GM19467 (cell line): ENCODE data around the gene CITED1.
"Not testable (repeated sequence)": the region's sequence is repeated elsewhere in the genome, so short reads cannot be mapped to it uniquely, and the experiment has no call there.

ENCODE experiments used
- ATAC-seq: cut with Tn5 transposase; IDR thresholded peaks from one replicate; pipeline ENCODE4 v1.9.1; 2021; ENCODE audit warnings: mild to moderate bottlenecking, moderate library complexity; ENCODE audit not compliant: unreplicated experiment

The CITED1 gene

DNA sequence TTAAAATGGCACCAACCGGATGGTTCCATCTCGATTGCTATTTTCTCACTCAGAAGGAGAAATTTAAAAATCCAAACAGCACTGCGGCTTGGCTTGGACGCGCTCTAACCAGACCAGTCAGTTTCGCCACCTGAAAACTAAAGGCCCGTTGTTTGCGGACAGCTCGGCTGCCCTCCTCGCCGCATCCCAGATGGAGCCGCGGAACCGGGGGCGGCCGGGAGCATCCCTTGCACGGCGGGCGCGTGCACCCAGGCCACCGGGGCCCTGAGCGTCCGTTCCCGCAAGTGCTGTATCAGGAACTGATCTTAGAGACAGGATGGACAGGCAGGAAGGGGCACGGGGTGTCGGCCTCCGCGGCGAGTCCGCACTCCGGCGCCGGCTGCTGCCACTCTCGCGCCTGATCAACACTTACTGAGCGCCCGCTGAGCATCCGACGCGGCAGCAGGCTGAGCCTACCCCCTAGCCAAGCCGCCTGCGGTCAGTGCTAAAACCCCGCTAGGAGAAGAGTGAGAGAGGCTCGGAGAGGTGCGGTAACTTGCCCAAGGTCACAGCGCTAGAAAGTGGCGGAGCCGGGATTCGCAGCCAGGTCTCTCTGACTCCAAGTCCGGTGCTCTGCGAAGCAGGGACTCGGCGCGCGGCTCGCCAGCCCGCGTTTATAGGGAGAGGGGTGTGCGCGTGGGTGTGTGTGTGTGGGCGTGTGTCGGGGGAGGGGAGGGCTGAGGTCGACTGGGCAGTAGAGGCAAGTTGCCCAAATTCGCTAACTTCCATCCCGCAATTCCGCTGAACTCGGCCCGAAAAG lies at the start of gene CITED1:
CITED1 (minus strand) TSS at position 629 of the 799 bp plus-strand sequence. CDS start 3,045 bp downstream, outside the sequence.
- no peak for ATAC-seq

DNA sequence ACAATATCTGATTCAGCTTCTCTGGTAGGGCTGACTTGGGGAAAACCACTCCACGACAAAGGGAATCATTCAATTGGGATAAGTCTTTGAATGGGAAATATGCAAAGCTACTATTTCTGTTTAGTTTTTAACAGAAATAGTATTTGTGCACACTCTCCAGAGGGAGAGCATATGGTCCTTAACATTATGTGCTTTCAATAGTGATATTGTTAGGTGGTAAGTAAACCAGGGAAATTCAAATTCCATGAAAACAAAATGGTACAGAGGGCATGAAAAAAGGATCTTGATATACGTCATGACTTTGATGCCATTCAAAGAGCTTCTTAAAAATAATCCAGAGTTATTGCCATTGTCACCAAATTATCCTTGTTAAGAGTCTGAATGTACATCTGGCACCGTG lies 47.1 kb upstream of the CITED1 start:
- no peak for ATAC-seq

DNA sequence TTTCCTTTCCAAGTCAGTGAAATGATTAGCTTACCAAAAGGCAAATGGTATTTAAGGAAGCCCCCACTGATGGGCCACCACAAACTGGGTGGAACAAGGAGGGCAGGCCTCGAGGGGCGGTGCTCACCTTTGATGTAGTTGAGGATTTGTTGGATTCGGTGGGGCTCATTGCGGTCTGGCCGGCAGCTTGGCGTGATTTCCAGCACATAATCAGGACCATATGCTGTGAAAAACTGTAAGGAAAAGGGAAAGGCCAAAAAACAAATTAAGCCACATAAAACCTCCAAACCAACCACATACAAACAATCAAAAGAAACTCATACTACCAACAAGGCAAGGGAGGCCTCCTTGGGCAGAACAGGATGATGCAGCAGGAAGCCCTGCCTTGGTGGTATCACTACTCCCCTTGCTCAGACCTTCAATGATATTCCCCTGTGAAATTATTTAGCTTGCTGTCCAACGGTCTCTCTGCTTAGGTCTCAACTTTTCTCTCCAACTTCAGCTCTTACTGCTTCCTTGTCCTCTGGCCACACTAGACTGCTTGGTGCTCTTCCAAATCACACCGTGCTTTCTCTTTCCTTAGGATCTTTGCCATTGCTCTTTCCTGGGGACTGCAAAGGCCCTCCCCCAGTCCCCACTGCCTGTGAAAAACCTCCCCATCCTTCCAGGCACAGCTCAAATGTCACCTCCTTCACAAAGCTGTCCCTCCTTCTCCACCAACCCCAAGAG lies 46.1 kb upstream of the CITED1 start:
- ATAC-seq = no peak

- ATAC-seq = peak; percentile 87
These were observed 43.5 kb upstream of the CITED1 start for GRCh38 chrX:72349190-72349589.

DNA sequence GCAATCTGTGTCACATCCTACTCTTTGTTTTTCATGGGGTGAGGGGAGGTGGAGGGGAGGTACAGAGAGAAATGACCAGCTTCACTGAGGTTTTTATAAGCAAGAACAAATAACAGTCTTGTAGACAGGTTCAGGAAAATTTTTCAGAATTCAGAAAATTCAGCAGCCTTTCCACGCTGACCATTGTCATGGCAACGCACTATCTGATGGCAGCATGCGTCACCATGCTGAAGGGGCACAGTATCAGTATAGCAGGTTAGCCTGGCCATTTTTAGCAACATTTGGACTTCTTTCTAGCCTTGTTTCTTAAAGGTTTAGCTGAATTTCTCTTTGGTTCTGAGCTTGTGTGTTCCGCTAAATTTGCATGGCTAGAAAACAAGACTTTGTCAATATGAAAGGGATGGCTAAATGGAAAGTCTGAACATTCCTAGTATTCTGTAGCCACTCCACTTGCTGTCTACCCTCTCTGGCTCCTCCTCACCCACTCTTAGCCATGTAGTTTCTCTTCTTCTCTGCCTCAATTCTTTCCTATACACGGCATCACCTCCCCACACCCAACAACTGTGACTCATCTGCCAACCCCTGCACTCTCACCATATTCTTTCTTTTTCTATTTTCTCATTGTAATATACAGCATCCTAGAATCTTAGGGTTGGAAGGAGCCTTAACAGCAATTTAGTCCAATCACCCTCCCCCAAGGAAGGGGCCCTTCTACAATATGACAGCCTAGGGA lies 42.7 kb upstream of the CITED1 start:
- ATAC-seq = no peak

GRCh38 chrX:72347366-72347765 lies 41.7 kb upstream of the CITED1 start:
- no peak for ATAC-seq

DNA sequence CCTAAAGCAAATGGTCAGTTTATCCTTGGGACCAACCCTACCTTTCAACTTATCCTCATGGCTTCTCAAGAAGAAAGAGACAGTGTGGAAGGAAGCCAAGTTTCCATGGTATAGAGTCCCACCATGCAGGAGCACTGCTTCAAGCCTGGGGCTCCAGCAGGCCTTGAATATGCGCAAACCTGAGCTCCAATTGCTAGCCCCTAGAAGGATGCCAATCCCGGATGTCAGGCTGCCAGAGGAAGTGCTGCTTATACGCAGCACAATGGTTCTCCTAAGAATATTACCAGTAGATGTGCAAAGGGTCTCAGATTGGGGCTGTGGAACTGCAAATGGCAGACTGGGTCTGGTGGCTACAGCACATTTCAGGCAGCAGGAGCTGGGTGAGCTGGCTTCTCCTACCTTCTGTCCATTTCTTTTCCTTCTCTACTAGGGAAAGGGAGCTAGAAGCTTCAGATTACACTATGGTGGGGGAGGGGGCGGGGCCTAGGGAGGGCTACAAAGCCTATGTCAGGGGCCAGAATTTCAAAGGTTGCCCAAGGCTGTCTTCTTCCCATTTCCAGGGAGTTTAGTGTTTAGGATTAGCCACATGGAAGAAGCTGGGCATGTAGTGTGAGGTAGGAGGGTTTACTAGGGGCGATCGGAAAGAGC lies 40.7 kb upstream of the CITED1 start:
- ATAC-seq = no peak

GRCh38 chrX:72340626-72341025 lies 34.9 kb upstream of the CITED1 start:
- ATAC-seq = no peak

- no peak for ATAC-seq
These were observed 34.3 kb upstream of the CITED1 start for GRCh38 chrX:72340041-72340440.

DNA sequence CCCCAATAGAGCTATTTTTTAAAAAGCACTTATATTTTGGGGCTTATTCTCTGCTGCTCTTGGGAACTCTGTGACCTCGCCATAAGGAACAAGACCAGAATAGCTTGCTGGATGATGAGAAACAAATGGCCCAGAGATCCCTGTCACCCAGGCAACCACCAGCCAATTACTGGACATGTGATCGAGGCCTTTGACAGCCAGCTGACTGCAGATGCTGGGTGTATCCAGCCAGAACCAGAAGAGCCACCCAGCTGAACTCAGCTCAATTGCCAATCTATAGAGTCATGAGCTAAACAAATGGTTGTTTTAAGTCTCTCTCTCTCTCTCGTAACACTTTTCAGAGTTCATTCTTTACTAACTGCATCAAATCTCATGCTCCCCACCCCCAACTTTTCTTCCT lies 24.4 kb upstream of the CITED1 start:
- no peak for ATAC-seq

GRCh38 chrX:72326605-72327300 lies 21.0 kb upstream of the CITED1 start:
- no peak for ATAC-seq

DNA sequence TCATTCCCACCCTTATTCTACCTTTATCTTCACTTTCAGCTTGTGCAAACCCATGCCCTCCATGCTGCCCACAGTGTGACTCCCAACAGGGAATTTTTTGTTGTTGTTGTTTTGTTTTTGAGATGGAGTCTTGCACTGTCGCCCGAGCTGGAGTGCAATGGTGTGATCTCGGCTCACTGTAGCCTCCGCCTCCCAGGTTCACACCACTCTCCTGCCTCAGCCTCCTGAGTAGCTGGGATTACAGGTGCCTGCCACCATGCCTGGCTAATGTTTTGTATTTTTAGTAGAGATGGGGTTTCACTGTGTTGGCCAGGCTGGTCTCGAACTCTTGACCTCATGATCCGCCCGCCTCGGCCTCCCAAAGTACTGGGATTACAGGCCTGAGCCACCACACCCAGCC lies 13.9 kb upstream of the CITED1 start:
- ATAC-seq = not testable (repeated sequence)

DNA sequence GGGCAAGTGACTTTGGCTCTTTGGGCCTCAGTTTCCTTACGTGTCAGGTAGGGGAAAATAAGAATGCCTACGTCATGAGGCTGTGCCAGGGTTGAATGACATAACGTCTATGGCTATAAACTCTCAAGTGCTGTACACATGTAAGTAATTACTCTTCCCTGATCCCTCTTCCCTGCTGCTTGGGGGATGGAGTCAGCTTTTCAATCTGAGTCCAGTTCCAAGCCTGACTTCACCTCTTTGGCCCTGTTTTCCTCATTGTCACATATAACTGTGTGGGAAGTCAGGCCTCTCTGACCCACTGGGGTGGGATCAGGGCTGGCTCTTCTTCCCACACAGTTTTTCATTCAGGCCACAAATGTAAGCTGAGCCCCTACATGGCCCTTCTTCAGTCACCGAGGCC lies 11.4 kb upstream of the CITED1 start:
- ATAC-seq = no peak

DNA sequence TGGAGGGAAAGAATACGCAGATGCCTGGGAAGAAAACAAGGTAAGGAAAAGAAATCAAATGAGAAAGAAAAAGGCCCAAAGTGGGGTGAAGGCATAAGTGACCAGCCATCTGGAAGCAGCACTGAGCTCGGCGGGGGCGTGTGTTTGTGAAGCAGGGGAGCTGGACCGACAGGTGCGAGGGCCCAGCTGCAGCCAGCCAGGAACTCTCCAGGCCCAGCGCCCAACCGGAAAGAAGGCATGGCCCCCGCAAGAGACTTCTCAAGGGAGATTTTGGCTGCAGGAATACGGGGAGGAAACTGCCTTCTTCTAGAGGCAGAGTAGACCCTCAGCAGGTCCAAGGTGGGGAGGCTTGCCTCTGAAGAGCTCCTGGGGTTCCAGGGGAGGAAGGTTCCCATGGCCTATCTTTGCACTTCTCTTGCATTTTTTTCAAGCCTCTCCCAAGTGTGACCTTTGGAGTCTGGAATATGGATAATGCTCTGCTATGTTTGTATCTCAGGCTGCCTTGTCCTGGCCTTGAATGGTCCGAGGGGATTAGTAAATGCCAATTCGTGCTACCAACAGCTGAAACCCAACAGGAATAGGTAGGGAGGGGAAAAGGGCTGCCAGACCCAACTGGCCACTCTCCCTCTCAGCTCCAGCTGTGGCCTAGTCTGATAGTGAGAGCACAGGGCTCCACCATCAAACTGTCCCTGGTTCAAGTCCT lies 10.8 kb upstream of the CITED1 start:
- no peak for ATAC-seq

GRCh38 chrX:72314881-72315280 lies 9.2 kb upstream of the CITED1 start:
- no peak for ATAC-seq

DNA sequence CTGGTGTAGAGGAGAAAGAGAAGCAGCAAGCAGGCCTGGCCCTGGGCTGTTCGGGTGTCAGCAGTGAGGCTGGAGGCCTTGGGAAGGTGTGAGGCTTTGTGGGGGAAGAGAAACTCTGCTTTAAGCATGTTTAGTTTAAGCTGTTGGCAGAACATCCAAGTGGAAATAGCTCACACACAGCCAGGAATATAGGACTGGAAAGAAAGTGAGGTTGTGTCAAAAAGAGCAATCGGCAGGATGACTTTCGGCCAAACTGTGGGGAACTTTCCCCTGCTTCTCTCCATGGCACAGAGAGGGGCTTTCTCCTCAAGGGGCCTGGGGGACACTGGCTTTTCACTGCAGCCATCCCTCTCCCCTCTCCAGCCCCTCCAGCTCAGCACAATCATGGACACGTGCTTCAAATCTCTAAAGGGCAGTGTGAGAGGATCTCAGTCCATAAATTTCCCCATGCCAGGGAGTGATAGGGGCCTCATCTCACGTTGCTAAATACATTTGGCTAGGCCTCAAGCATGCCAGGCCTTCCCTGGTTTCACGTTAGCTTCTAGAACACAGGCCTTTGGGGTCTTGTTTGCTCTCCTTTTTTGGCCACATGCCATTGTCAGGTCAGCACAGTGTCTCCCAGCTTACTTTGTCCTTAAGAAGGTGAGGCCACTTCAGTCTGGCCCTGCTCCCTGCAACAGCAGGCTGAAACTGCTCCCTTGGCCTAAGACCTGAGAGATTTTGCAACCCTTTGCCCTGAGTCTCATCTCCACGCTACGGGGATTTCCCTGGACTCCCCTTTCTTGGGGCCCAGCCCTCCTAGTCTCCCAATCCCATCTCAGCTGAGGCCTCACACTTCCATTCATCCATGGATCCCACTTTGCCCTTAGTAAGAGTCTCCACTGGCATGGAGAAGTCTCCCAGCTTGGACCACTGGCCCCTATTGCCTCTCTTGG lies 8.3 kb upstream of the CITED1 start:
- ATAC-seq = no peak

GRCh38 chrX:72312311-72312940 lies 6.7 kb upstream of the CITED1 start:
- no peak for ATAC-seq

GRCh38 chrX:72309297-72310071 lies 3.8 kb upstream of the CITED1 start:
- no peak for ATAC-seq
